ENCODE data around the gene DTNBP1.

DNA sequence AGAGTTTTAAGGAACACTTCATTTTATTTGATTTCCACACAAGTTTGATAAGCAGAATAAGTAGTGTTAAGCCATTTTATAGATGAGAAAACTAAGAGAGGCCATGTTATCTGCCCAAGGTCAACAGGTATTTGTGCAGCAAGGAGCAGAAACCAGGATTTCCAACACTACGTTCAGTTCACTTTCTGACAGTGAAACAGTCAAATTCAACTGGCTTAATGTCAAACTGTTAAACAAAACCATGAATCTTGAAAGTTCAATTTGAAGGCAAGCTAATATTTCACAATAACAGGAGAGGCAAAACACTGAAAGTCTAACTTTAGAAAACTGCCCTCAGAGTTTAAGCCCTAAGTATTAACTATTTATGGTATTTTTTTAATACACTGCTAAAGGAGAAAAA, 32.6 kb downstream of the DTNBP1 start:
- no peak for TF ChIP-seq CTCF (IDR thresholded peaks at IDR 0.05)
- TF ChIP-seq POLR2A (IDR thresholded peaks at IDR 0.05), result no peak

Data from esophagus squamous epithelium (tissue), 4 donors.